MCF 10A (cell line): ENCODE data around the gene MGMT. TPM values are rescaled to one million over a fixed set of nuclear protein-coding genes. Genes with fewer than 3 reads are reported as not detected.

Experiments
- BruUV-seq: library from RNA; stranded (reverse); fragments of 400-500 nt; replicated peaks from 2 replicates; lab custom pipeline; 2021; lab: Mats Ljungman, UMichigan
- CTCF ChIA-PET: fragments of 300-600 bp; sonication (Branson Sonifier 250); formaldehyde crosslinking; extraction: SDS; loops from one replicate; lab custom pipeline; 2021; ENCODE audit warnings: antibody characterized with exemption, inconsistent platforms; lab: Yijun Ruan, JAX
- POLR2A ChIA-PET: fragments of 300-600, 350-650 bp; sonication (Branson Sonifier 250); formaldehyde crosslinking; extraction: SDS; loops from one replicate; lab custom pipeline; 2020; ENCODE audit warnings: antibody characterized with exemption, inconsistent platforms; lab: Yijun Ruan, JAX
- DNase-seq: peaks from one replicate; pipeline ENCODE4 v3.0.0-alpha.2; 2018; ENCODE audit not compliant: unreplicated experiment
- H3K27ac Mint-ChIP-seq: one replicate; pipeline ENCODE4 v1.8.0; 2022; ENCODE audit warnings: mild to moderate bottlenecking, low read depth, mixed read lengths; ENCODE audit not compliant: unreplicated experiment
- H3K27me3 Mint-ChIP-seq: one replicate; pipeline ENCODE4 v1.8.0; 2022; ENCODE audit warnings: mixed read lengths; ENCODE audit not compliant: insufficient read depth, unreplicated experiment
- H3K36me3 Mint-ChIP-seq: one replicate; pipeline ENCODE4 v1.8.0; 2022; ENCODE audit warnings: mild to moderate bottlenecking, moderate library complexity, mixed read lengths; ENCODE audit not compliant: insufficient read depth, unreplicated experiment
- H3K4me1 Mint-ChIP-seq: one replicate; pipeline ENCODE4 v1.8.0; 2022; ENCODE audit warnings: mixed read lengths; ENCODE audit not compliant: insufficient read depth, unreplicated experiment
- H3K4me3 Mint-ChIP-seq: one replicate; pipeline ENCODE4 v1.8.0; 2022; ENCODE audit warnings: mild to moderate bottlenecking, moderate library complexity, mixed read lengths; ENCODE audit not compliant: unreplicated experiment
- H3K9me3 Mint-ChIP-seq: one replicate; pipeline ENCODE4 v1.8.0; 2022; ENCODE audit warnings: mixed read lengths; ENCODE audit not compliant: unreplicated experiment
- CTCF ChIP-seq: fragments of 200-600 bp; IDR thresholded peaks from one replicate; pipeline ENCODE4 v1.8.0; 2022; ENCODE audit warnings: antibody characterized with exemption, mild to moderate bottlenecking; ENCODE audit not compliant: unreplicated experiment
- intact Hi-C: fragments of 100-400 bp; cut with micrococcal nuclease; formaldehyde crosslinking; loops from 2 replicates; pipeline ENCODE4 v1.14.1; 2022
- total RNA-seq: library from RNA; stranded (reverse); gene quantifications from 2 replicates; pipeline ENCODE4 v1.2.3, GENCODE V29; 2022

MGMT gene
- total RNA-seq, 1 experiment from 2014 or later = 18.0 TPM

GRCh38 chr10:129704225-129704624 lies 237.2 kb downstream of the MGMT start:
- no peak overlapping the region for H3K27ac Mint-ChIP-seq

DNA sequence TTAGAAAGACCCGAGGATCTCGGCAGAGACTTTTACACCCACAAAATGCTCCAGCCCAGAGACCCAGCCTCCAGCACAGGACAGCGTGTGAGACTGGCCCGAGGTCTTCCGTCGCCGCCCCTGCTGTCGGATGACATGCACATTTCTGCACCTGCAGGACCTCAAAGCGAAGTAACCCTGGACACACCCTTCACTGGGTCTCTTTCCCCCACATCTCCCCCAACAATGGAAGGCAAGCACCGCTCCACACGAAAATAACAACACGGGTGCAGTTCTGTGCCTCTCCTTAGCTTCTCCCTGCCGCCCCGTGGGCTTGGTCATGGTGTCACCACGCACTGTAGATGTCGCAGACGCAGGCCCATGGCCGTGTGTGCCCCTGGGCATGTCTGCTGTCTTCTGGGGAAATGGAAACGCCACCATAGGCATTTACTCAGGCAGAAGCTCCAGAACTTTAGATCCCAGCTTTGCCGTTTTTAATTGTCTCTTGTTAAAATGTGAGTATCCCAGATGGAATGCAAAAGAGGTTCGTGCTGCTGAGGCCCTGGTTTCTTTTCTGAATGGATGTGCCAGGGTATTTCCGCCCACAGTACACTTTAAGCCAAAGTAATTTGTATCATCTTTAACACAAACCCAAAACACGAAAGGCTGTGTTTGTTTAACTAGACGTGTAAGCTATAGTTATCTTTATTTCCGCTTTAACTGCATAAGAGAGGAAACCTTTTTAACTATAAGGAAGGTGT lies 237.9 kb downstream of the MGMT start:
- no peak overlapping the region for H3K27ac Mint-ChIP-seq
- ChIA-PET CTCF (interaction anchor here (1.7 kb wide), 1 partner anchor 11 kb away, joined by 4 read pairs; no protein-coding TSS in a partner anchor), POLR2A (no interaction called here)
- H3K36me3 Mint-ChIP-seq = peaks cover 2% of the 10 kb centered on the region
- H3K27me3 Mint-ChIP-seq = no peaks in the 10 kb centered on the region
- H3K9me3 Mint-ChIP-seq = no peaks in the 10 kb centered on the region
- intact Hi-C loops = no loop called here
- H3K4me1 Mint-ChIP-seq = no peaks in the 10 kb centered on the region
- no peak overlapping the region for H3K4me3 Mint-ChIP-seq
- TF ChIP-seq CTCF = no peak
- no TSS peak for BruUV-seq
- no peak for DNase-seq

More at GRCh38 chr10:129704225-129704624, 237.2 kb downstream of the MGMT start:
- no TSS peak for BruUV-seq
- H3K4me1 Mint-ChIP-seq = no peaks in the 10 kb centered on the region
- intact Hi-C loops = no loop called here
- H3K27me3 Mint-ChIP-seq = no peaks in the 10 kb centered on the region
- no peak for TF ChIP-seq CTCF
- H3K36me3 Mint-ChIP-seq = peaks cover 8% of the 10 kb centered on the region
- no peak overlapping the region for H3K4me3 Mint-ChIP-seq
- no peak for DNase-seq
- ChIA-PET CTCF (no interaction called here), POLR2A (no interaction called here)
- H3K9me3 Mint-ChIP-seq = no peaks in the 10 kb centered on the region

DNA sequence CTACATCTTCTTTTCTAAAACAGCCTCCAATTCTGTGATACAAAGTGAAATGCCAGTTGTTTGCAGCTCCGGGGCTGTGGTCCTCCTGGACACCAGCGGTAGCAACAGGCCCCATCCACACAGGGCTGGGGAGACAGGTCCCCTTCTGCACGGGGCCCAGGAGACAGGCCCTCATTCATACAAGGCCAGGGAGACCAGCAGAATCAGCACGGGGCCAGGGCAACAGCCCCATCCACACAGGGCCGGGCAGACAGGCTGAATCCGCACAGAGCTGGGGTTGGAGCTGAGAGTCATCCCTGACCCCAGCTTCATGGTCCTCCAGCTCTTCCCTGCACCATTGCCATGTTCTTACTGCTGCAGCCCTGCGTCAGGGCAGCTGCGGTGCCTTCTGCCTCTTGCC lies 238.6 kb downstream of the MGMT start:
- peaks cover 6% of the 10 kb centered on the region for H3K36me3 Mint-ChIP-seq
- POLR2A ChIA-PET = no interaction called here
- BruUV-seq = no TSS peak
- H3K4me3 Mint-ChIP-seq = no peak overlapping the region
- no peaks in the 10 kb centered on the region for H3K9me3 Mint-ChIP-seq
- no peaks in the 10 kb centered on the region for H3K27me3 Mint-ChIP-seq
- DNase-seq = no peak
- no peak overlapping the region for H3K27ac Mint-ChIP-seq
- no peak for TF ChIP-seq CTCF
- H3K4me1 Mint-ChIP-seq = no peaks in the 10 kb centered on the region
- intact Hi-C loops = no loop called here
- CTCF ChIA-PET = interaction anchor here (1.7 kb wide), 1 partner anchor 12 kb away, joined by 4 read pairs; no protein-coding TSS in a partner anchor

- Mint-ChIP-seq H3K9me3 (no peaks in the 10 kb centered on the region), H3K27me3 (no peaks in the 10 kb centered on the region), H3K36me3 (peaks cover 6% of the 10 kb centered on the region), H3K4me3 (no peak overlapping the region), H3K27ac (no peak overlapping the region), H3K4me1 (no peaks in the 10 kb centered on the region)
- no peak for DNase-seq
- CTCF ChIA-PET = interaction anchor here (1.7 kb wide), 1 partner anchor 12 kb away, joined by 4 read pairs; no protein-coding TSS in a partner anchor
- no peak for TF ChIP-seq CTCF
- POLR2A ChIA-PET = no interaction called here
- no TSS peak for BruUV-seq
- intact Hi-C loops = no loop called here
Observed at GRCh38 chr10:129706081-129706480, 239.0 kb downstream of the MGMT start.
